Lower leg skin (tissue), 4 donors: ENCODE results near the gene PACS1. TPM values are rescaled to one million over a fixed set of nuclear protein-coding genes. Genes with fewer than 3 reads are reported as not detected.
"Not testable (repeated sequence)": the region's sequence is repeated elsewhere in the genome, so short reads cannot be mapped to it uniquely, and the experiment has no call there.

Experiments used
- DNase-seq, 2 donors: peaks; one replicate each; pipeline ENCODE4 v3.0.0-alpha.2; 2019; ENCODE audit warnings: low spot score in 2 of 2
- H3K4me3 ChIP-seq: fragments of 200-600 bp; sonication (generic); 2 replicates; pipeline ENCODE4 v1.5.1; 2017; ENCODE audit warnings: mild to moderate bottlenecking, low read depth; ENCODE audit not compliant: poor library complexity, severe bottlenecking
- CTCF ChIP-seq, 3 donors: fragments of 450-650 bp; IDR thresholded peaks; one replicate each; pipeline ENCODE4 v1.5.1; 2016; ENCODE audit warnings: antibody characterized with exemption in 3 of 3, mild to moderate bottlenecking in 3 of 3, moderate library complexity in 2 of 3
- POLR2A ChIP-seq, 2 donors: fragments of 450-650 bp; IDR thresholded peaks; one replicate each; pipeline ENCODE4 v1.6.1; 2016 to 2017; ENCODE audit warnings: antibody characterized with exemption in 2 of 2, mild to moderate bottlenecking in 1 of 2, moderate library complexity in 1 of 2
- WGBS, 2 donors: methylation state at CpG; one replicate each; pipeline ENCODE4 v1.1.5; 2018; 5-methylcytosine and 5-hydroxymethylcytosine counted together
- intact Hi-C: fragments of 100-400 bp; cut with DNase I; formaldehyde crosslinking; loops from one replicate; pipeline ENCODE4 v1.15.0; 2023; ENCODE audit warnings: low total_unique reads
- total RNA-seq, 4 donors: library from RNA; depleted of rRNA; stranded (reverse); fragments of >200 nt; gene quantifications; one replicate each; pipeline ENCODE4 v1.1.0, GENCODE V29; 2016

Gene PACS1
- total RNA-seq, 4 donors from 2014 or later, result 26.7 to 41.1 (median 32.4) TPM

- no peak overlapping the region for H3K4me3 ChIP-seq
- TF ChIP-seq POLR2A (IDR thresholded peaks at IDR 0.05) (no peak), CTCF (IDR thresholded peaks at IDR 0.05) (no peak)
- DNase-seq, result no peak
- 8 to 21% methylated on average over 3 of the region's 3 CpGs for WGBS, 2 donors
- intact Hi-C loops, result no loop called here
Measured at GRCh38 chr11:66112601-66113499, 42.8 kb downstream of the PACS1 start.

- WGBS, 2 donors, result 96 to 98% methylated on average over 3 of the region's 3 CpGs
- intact Hi-C loops, H3K4me3 ChIP-seq: not testable (repeated sequence)
- DNase-seq, result peak in 1 of 2 donors; percentile 1
Measured at GRCh38 chr11:66114957-66115356, 44.9 kb downstream of the PACS1 start.

- DNase-seq, result peak in 1 of 2 donors; percentile 2
- H3K4me3 ChIP-seq, result no peak overlapping the region
- 78 to 79% methylated on average over 8 of the region's 8 CpGs for WGBS, 2 donors
- TF ChIP-seq POLR2A (IDR thresholded peaks at IDR 0.05) (no peak), CTCF (IDR thresholded peaks at IDR 0.05) (no peak)
- intact Hi-C loops, result no loop called here
Measured at GRCh38 chr11:66115638-66116301, 45.7 kb downstream of the PACS1 start.

GRCh38 chr11:66116576-66117361 lies 46.7 kb downstream of the PACS1 start:
- H3K4me3 ChIP-seq, result no peak overlapping the region
- intact Hi-C loops, result no loop called here
- peak in 1 of 2 donors; percentile 20 for DNase-seq
- no peak for TF ChIP-seq CTCF (IDR thresholded peaks at IDR 0.05)
- no peak for TF ChIP-seq POLR2A (IDR thresholded peaks at IDR 0.05)
- 72 to 80% methylated on average over 7 of the region's 7 CpGs for WGBS, 2 donors

GRCh38 chr11:66118847-66119246 lies 48.8 kb downstream of the PACS1 start:
- peak in 1 of 2 donors; percentile 68 for DNase-seq
- H3K4me3 ChIP-seq, result no peak overlapping the region
- no peak for TF ChIP-seq POLR2A (IDR thresholded peaks at IDR 0.05)
- 63 to 94% methylated on average over 3 of the region's 3 CpGs for WGBS, 2 donors
- intact Hi-C loops, result no loop called here

GRCh38 chr11:66119348-66120133 lies 49.5 kb downstream of the PACS1 start:
- DNase-seq, result peak in 1 of 2 donors; percentile 2

More at GRCh38 chr11:66119348-66120133, 49.5 kb downstream of the PACS1 start:
- TF ChIP-seq CTCF (IDR thresholded peaks at IDR 0.05) (no peak), POLR2A (IDR thresholded peaks at IDR 0.05) (no peak)
- intact Hi-C loops, result no loop called here
- H3K4me3 ChIP-seq, result no peak overlapping the region
- WGBS, 2 donors, result 28 to 41% methylated on average over 5 of the region's 5 CpGs
